Stimulated activated CD4-positive, alpha-beta T cell treated with anti-CD3 and anti-CD28 coated beads, TNF-alpha, amount 100 ng/mL, for 48 hours (primary cell): ENCODE data around the gene SH3BP4.

Experiments
- DNase-seq, 3 donors: peaks; one replicate each; pipeline ENCODE4 v3.0.0-alpha.2; 2020; ENCODE audit warnings: low read depth in 3 of 3

SH3BP4 gene

DNA sequence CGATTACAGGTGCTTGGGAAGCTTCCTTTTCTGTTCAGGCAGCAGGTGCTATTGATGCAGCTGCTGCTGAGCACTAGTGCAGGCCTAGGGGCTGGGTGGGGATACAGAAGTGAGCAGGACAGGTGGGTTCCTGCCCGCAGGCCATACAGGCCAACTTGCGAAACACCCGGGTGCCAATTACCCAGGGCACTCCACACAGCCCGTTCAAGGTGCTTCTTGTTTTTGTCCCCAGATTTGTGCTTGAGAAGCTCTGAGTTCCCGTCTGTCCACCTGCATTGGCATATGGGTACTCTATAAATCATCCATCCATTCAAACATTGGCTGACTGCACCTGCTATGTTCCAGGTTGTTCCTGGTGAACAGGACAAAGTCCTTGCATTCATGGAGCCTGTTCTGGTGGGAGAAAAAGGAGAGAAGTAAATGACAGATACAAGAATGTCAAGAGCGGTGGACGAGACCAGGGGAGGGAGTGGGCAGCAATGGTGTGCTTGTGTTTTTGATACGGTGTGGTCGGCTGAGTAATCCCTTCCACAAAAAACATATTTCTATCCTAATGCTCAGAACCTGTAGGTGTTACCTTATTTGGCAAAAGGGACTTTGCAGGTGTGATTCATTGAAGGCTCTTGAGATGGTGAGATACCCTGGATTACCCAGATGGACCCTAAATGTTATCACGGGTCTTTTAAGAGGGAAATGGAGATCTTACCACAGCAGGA, 31.4 kb downstream of the SH3BP4 start:
- DNase-seq: no peak

DNA sequence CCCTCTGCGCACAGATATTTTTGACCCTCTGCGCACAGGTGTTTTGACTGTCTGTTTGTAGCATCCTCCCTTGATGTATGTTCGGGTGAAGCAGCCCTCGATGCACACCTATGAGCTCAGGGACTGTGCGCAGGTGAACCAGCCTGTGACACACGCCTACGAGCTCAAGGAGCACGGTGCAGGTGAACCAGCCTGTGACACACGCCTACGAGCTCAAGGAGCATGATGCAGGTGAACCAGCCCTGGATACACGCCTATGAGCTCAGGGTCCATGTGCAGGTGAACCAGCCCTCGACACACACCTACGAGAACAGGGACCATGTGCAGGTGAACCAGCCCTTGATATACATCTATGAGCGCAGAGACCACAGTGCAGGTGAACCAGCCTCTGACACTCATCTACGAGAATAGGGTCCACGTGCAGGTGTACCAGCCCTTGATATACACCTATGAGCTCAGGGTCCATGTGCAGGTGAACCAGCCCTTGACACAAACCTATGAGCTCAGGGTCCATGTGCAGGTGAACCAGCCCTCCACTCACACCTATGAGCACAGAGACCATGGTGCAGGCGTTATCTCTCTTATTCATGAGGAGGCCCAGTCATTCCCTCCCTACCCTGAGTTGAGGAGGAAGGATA, 33.9 kb downstream of the SH3BP4 start:
- DNase-seq: no peak

GRCh38 chr2:234986390-234986789, 34.6 kb downstream of the SH3BP4 start:
- no peak for DNase-seq

- DNase-seq: no peak
Measured at GRCh38 chr2:234986876-234987720, 35.3 kb downstream of the SH3BP4 start.

DNA sequence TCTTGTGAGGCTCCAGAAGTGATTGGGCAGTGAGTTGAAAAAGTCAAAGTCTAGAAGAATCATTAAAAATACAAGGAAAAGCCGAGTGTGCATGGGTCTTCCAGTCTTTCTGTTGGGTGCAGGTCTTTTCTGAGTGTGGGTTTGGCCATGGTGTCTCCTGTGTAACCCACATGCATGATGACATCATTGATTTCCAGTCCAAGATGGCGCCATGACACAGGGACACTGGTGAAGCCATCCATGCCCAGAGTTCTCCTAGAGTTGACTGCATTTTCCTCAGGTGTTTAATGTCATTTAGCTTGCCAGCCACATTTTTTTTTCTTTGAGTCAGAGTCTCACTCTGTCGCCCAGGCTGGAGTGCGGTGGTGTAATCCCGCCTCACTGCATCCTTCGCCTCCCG, 35.9 kb downstream of the SH3BP4 start:
- DNase-seq: no peak

GRCh38 chr2:234988491-234988890, 36.7 kb downstream of the SH3BP4 start:
- DNase-seq: no peak

GRCh38 chr2:234989183-234989701, 37.4 kb downstream of the SH3BP4 start:
- DNase-seq: no peak

GRCh38 chr2:234990300-234990699, 38.5 kb downstream of the SH3BP4 start:
- DNase-seq: no peak

- DNase-seq: no peak
Measured at GRCh38 chr2:234991290-234991689, 39.5 kb downstream of the SH3BP4 start.

DNA sequence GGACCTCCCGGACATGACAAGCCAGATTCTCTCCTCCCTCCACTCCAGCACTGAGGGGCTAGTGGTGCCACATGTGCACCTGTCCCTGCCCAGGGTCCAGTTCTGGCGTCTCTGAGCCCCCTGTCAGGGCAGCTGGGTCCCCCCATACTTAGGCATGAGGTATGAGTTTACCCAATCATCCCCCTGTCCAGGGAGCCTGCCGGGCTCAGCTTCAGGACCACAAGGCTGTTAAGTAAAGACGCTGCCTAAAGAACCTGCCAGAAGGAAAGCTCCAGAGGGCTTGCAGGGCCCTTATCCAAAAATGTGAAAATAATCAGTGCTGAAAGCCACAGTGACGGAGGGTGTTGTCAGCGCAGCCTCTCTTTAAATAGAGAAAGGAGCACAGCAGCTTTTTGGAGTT, 40.0 kb downstream of the SH3BP4 start:
- DNase-seq: no peak

DNA sequence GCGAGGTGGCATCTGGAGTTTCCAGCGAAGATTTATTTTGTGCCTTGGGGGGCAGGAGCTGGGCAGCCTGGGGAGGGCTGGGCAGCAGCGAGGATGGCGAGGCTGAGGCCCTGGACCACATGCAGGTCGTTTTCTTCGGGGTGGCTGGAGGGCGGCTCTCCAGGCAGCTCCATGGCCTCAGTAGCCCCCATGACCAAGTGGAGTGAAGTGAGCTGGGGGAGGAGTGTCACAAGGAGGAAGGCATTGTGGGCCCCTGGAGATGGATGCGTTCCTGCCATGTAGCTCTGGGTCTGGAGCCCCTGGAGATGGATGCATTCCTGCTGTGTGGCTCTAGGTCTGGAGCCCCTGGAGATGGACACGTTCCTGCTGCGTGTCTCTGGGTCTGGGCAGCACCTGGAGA, 40.4 kb downstream of the SH3BP4 start:
- no peak for DNase-seq

DNA sequence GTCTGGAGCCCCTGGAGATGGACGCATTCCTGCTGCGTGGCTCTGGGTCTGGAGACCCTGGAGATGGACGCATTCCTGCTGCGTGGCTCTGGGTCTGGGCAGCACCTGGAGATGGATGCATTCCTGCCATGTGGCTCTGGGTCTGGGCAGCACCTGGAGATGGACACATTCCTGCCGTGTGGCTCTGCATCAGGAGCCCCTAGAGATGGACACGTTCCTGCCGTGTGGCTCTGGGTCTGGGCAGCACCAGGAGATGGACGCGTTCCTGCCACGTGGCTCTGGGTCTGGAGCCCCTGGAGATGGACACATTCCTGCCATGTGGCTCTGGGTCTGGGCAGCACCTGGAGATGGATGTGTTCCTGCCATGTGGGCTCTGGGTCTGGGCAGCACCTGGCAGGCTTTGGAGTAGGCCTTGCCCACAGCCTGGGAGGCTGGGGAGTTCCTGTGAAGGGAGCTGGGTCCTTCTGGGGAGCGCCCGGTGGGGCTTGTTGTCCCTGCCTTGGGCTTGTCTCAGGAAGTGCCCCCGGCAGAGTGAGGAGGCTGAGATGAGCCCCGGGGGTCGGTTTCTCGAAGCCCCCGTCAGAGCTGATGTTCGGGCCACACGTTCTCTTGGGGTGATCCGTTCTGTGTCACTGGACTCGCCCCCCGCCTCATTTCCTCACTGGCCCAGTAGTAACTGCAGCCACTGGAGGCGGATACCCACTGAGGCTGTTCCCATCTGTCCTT, 41.0 kb downstream of the SH3BP4 start:
- DNase-seq: no peak

- DNase-seq: no peak
Measured at GRCh38 chr2:234993541-234993981, 41.7 kb downstream of the SH3BP4 start.

DNA sequence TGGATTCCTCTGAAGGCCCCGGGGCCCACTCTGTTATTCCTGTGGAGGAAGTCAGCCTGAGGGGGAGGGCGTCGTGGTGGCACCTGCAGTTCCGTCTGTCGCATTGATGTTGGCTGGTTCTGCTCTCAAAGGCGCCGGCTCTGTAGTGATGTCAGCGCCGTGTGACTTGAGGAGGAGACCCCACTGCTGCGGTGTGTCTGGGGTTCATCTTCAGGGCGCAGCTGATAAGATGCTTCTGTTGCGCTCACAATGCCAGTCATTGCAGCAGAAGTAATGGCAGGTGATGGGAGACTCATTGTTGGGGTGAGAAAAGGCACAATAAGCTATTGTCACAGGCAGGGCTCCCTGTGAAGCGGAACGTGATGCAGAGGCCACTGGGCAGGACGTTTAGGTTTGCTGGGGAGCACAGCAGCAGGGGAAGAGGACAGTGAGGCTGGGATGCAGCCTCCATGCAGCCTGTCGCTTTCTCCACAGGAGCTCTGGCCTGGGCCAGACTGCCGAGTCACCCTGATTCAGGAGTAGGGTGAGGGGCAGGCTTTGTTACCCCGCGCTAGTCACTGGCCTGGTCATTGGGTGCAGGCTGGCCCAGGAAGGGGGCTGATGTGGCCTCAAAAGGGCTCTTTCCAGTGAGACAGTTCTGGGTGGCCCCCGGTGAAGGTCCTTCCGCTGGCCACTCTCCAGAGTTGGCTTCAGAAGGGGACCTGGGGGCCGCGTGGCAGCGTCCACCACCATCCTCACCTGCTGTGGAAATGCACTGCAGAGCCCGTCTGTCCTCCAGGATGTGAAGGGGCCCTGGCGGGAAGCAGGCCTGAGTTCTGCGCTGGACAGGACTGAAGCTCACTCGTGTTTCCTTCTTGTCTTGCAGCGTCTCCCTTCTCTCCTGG, 42.9 kb downstream of the SH3BP4 start:
- DNase-seq: no peak

DNA sequence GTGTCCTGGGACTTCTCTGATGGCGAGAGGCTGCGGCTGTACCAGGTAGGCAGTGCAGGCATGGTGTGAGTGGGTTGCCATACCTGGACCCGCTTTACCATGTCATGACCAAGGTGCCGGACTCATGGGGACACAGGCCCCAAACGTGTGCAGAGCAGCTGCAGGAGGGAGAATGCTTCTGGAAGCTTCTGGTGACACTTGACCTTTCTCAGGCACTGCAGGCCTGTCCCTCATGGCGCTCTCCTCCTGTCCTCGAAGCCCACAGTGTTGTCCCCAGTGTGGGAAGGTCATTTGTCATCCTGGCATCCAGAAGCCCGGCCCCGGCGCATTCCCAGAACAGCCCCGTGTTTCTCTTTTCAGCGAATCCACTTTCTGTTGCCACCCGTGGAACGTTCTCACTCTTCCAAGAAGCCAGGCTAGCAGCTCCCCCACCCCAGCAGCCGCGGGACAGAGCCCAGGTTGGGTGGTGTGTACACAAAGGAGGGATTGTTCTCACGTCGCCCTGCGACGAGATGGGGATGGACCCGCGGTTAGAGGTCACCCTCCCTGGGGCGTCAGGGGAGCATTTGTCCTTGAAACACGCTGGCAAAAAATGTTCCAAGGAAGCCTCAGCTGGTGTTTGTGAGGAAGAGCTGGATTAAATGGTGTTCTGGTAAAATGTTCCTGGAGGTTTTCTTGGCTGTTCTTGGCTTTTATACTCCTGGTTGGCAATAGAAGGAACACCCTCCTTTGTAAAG, 43.7 kb downstream of the SH3BP4 start:
- DNase-seq: no peak

- no peak for DNase-seq
Measured at GRCh38 chr2:234996069-234996940, 44.5 kb downstream of the SH3BP4 start.

- no peak for DNase-seq
Measured at GRCh38 chr2:234996941-234997270, 45.1 kb downstream of the SH3BP4 start.

GRCh38 chr2:234997389-234997788, 45.6 kb downstream of the SH3BP4 start:
- no peak for DNase-seq
